Kidney (tissue), 14 donors: Measurements from ENCODE around the gene THSD8. TPM values are rescaled to one million over a fixed set of nuclear protein-coding genes. Genes with fewer than 3 reads are reported as not detected.

Experiments used
- DNase-seq, 5 donors: peaks; one replicate each; pipeline ENCODE4 v3.0.0-alpha.2; 2013 to 2020
- FAIRE-seq: peaks from 2 replicates; lab custom pipeline; 2012; peaks lifted over from hg19 to GRCh38; lab: Jason Lieb, UNC
- H3K27ac ChIP-seq, 2 donors: one replicate each; pipeline ENCODE4 v1.7.0; 2013; ENCODE audit warnings: low read depth in 2 of 2, low read length in 2 of 2, inconsistent platforms in 1 of 2
- H3K27me3 ChIP-seq: one replicate; pipeline ENCODE4 v1.7.1; 2013; ENCODE audit warnings: low read length, inconsistent platforms; ENCODE audit not compliant: control insufficient read depth, insufficient read depth
- H3K36me3 ChIP-seq, 3 donors: one replicate each; pipeline versions ENCODE4 v1.7.0 to v1.7.1; 2013; ENCODE audit warnings: low read length in 3 of 3, control low read depth in 1 of 3, inconsistent platforms in 1 of 3; ENCODE audit not compliant: insufficient read depth in 3 of 3, control insufficient read depth in 2 of 3
- H3K4me1 ChIP-seq, 3 donors: one replicate each; pipeline versions ENCODE4 v1.7.0 to v1.7.1; 2013; ENCODE audit warnings: low read length in 3 of 3, inconsistent platforms in 1 of 3, low read depth in 1 of 3; ENCODE audit not compliant: control insufficient read depth in 2 of 3, insufficient read depth in 2 of 3
- H3K4me3 ChIP-seq, 3 donors: one replicate each; pipeline versions ENCODE4 v1.7.0 to v1.8.1; 2013; ENCODE audit warnings: low read length in 3 of 3, control low read depth in 1 of 3, inconsistent platforms in 1 of 3
- H3K9ac ChIP-seq, 3 donors: one replicate each; pipeline versions ENCODE4 v1.7.0 to v1.7.1; 2013; ENCODE audit warnings: low read length in 3 of 3, control low read depth in 1 of 3, inconsistent platforms in 1 of 3
- H3K9me3 ChIP-seq, 3 donors: one replicate each; pipeline versions ENCODE4 v1.7.0 to v1.7.1; 2013; ENCODE audit warnings: low read length in 3 of 3, control low read depth in 1 of 3, inconsistent platforms in 1 of 3; ENCODE audit not compliant: control insufficient read depth in 2 of 3, insufficient read depth in 1 of 3
- CTCF ChIP-seq: IDR thresholded peaks from 3 replicates; pipeline ENCODE4 v1.5.1; 2012; ENCODE audit warnings: mild to moderate bottlenecking, moderate library complexity, borderline replicate concordance; ENCODE audit not compliant: insufficient read depth; ENCODE audit errors: extremely low read depth
- intact Hi-C: fragments of 100-400 bp; cut with DNase I; formaldehyde crosslinking; loops from one replicate; pipeline ENCODE4 v1.11.1; 2022
- polyA plus RNA-seq: library from polyadenylated mRNA; stranded (reverse); fragments of 350-450 nt; fragmentation: Illumina TruSeq; extraction: RNeasy Lipid Tissue Mini Kit (QIAGEN cat#74804); gene quantifications from one replicate; pipeline ENCODE4 v1.2.3, GENCODE V29; 2014; ENCODE audit warnings: low read depth, low replicate concordance; ENCODE audit not compliant: insufficient read depth
- total RNA-seq: library from RNA; stranded (reverse); fragmentation: NEBNext Ultra II Directional; extraction: Animal tissue kit (Norgen Biotek cat#: 25700); gene quantifications from one replicate; pipeline ENCODE4 v1.2.1, GENCODE V29; 2021
- donor health status: control.
- donor health status: control.
- donor health status: control.
- donor health status: control.
- donor health status: control.
- donor health status: DM: yes; HTN: yes; CAD: no.
- donor health status: Normal renal cell carcinoma (clear cell type).

The THSD8 gene
- total and polyA plus RNA-seq, 2 donors from 2014 or later: 3.2 to 10.0 TPM

DNA sequence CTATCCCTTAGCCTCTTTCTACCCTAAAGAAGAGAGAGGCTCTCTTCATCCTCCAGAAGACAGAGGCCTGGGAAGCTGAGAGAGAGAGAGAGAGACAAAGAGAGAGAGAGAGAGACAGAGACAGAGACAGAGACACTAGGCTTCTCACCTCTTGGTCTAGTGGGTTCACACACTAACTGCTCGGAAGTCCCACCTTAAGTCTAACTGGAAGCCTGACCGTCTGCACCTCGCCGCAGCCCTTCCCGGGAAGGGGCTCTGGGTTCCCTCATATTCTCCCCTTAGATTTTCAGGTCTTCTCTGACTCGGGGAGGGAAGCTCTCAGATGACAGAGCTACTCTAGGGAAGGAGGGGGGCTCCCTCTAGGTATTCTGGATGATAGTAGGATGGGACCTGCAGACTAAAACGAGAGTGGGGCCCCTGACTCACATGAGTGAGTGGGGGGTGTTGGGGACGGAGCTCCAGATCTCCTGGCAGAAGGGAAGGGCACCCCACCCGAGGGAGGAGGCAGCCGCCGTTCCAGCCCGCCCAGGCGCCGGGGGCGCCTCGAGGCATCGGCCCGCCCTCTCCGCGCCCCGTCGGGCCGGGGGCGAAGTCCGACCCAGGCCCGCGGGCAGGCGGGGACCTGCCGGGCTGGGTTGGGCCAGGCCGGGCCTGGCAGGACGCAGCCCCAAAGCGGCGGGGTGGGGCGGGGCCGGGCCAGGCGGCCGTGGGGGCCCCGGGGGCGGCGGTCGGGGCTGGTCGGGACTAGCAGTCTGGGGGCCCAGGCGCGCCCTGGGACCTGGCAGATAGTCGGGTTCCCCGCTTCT, 12.6 kb upstream of the THSD8 start:
- Histone ChIP-seq H3K36me3 (no peaks in the 10 kb centered on the region), H3K9ac (peak overlapping the region in 2 of 3 donors; percentile 41 to 70), H3K4me3 (peak overlapping the region; percentile 1 to 97 (median 61)), H3K27me3 (no peaks in the 10 kb centered on the region), H3K9me3 (no peaks in the 10 kb centered on the region), H3K4me1 (peaks cover 6 to 43% (median 32%) of the 10 kb centered on the region in 3 donors), H3K27ac (peak overlapping the region; percentile 100)
- DNase-seq (peak in 1 of 5 donors; percentile 81), FAIRE-seq (no peak)
- TF ChIP-seq CTCF: no peak
- intact Hi-C loops: no loop called here

GRCh38 chr19:12789904-12790619, 11.8 kb upstream of the THSD8 start:
- Histone ChIP-seq H3K27me3 (no peaks in the 10 kb centered on the region), H3K27ac (peak overlapping the region; percentile 100), H3K4me3 (peak overlapping the region; percentile 44 to 97 (median 80)), H3K4me1 (peaks cover 6 to 36% (median 29%) of the 10 kb centered on the region in 3 donors), H3K36me3 (no peaks in the 10 kb centered on the region), H3K9me3 (no peaks in the 10 kb centered on the region), H3K9ac (peak overlapping the region in 2 of 3 donors; percentile 93 to 95)
- DNase-seq: peak; percentile 96 to 100 (median 97)
- no peak for TF ChIP-seq CTCF
- intact Hi-C loops: loop anchor here (10.0 kb wide), 1 partner anchor 115 kb away; no protein-coding TSS in a partner anchor
- no peak for FAIRE-seq

DNA sequence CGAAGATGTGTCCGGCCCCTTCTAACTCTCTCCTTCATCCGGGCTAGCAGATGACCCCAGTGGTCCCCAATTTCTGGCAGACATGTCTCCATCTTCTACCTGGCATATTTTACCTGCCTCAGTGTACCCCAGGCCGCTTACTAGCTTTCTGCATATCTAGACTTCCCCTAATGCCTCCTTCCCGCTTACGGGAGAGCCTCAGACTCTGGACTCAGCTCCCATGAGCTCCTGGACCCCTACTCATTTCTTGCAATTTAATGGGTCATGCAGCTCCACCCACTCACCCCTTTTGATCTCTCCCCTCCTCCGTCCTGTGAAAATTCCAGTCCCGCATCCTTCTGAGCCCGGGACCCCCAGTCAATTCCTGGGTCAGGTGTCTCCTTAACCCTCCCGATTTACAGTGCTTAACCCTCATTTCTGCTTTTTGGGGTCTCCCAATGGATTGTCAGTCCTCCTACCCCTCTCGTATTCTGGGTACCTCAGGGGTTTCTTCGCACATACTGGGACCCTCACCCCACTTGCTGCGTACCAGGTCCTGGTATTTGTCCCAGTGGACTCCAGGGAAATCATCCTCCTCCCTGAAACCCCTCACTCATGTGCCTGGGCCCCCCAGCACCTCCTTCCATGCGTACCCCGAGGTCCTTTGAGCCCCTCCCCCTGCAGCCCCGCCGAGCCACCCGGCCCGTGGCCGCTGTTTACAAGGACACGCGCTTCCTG, 11.1 kb upstream of the THSD8 start:
- intact Hi-C loops: loop anchor here (10.0 kb wide), 1 partner anchor 116 kb away; no protein-coding TSS in a partner anchor
- Histone ChIP-seq H3K36me3 (no peaks in the 10 kb centered on the region), H3K27ac (peak overlapping the region; percentile 100), H3K4me1 (peaks cover 3 to 29% (median 26%) of the 10 kb centered on the region in 3 donors), H3K9me3 (no peaks in the 10 kb centered on the region), H3K4me3 (peak overlapping the region; percentile 44 to 97 (median 80)), H3K27me3 (no peaks in the 10 kb centered on the region), H3K9ac (peak overlapping the region in 2 of 3 donors; percentile 93 to 95)
- no peak for TF ChIP-seq CTCF
- DNase-seq (peak in 3 of 5 donors; percentile 27 to 65 (median 45)), FAIRE-seq (no peak)
